GM12878 (cell line): ENCODE data around the gene PORCN. TPM values are rescaled to one million over a fixed set of nuclear protein-coding genes. Genes with fewer than 3 reads are reported as not detected.

Source experiments
- ATAC-seq: fragments of 200-7000 bp; cut with Tn5 transposase; 3 replicates; pipeline ENCODE4 v1.9.1; 2020; ENCODE audit warnings: mild to moderate bottlenecking, moderate library complexity
- BruUV-seq: library from RNA; stranded (reverse); fragments of 400-500 nt; replicated peaks from 2 replicates; lab custom pipeline; 2021; lab: Mats Ljungman, UMichigan
- CTCF ChIA-PET: fragments of 300-600 bp; sonication (Branson Sonifier 250); formaldehyde crosslinking; extraction: SDS; loops from one replicate; lab custom pipeline; 2021; ENCODE audit warnings: inconsistent platforms; lab: Yijun Ruan, JAX
- POLR2A ChIA-PET: fragments of 350-600 bp; formaldehyde crosslinking; extraction: SDS; loops from one replicate; lab custom pipeline; 2021; ENCODE audit warnings: inconsistent platforms; lab: Charles Lee
- RAD21 ChIA-PET: fragments of 300-600 bp; sonication (Branson Sonifier 250); formaldehyde crosslinking; loops from one replicate; lab custom pipeline; 2023; ENCODE audit warnings: antibody characterized with exemption; ENCODE audit not compliant: unreplicated experiment; lab: Charles Lee
- SMC1A ChIA-PET: fragments of 300-600 bp; sonication (Branson Sonifier 250); formaldehyde crosslinking; loops from one replicate; lab custom pipeline; 2023; ENCODE audit not compliant: unreplicated experiment, uncharacterized antibody; lab: Charles Lee
- DNase-seq: peaks from one replicate; pipeline ENCODE4 v3.0.0-alpha.2; 2011; ENCODE audit warnings: low read depth, low spot score
- FAIRE-seq: peaks from 3 replicates; lab custom pipeline; 2011; peaks lifted over from hg19 to GRCh38; lab: Jason Lieb, UNC
- H2AFZ ChIP-seq: 2 replicates; pipeline ENCODE4 v1.6.0; 2011; ENCODE audit warnings: low read depth, low read length, control low read depth; ENCODE audit not compliant: control insufficient read depth
- H3K27ac ChIP-seq: 2 replicates; pipeline ENCODE4 v1.5.1; 2011; ENCODE audit warnings: control low read depth; ENCODE audit not compliant: control insufficient read depth, insufficient read depth
- H3K27me3 ChIP-seq, 2 experiments: replicated peaks in 1 of 2; 2 replicates each; pipeline versions ENCODE4 v1.6.0 to v1.6.1; 2011; ENCODE audit warnings: low read length in 1 of 2; ENCODE audit not compliant: control insufficient read depth in 2 of 2, insufficient read depth in 2 of 2
- H3K36me3 ChIP-seq, 2 experiments: 2 replicates each; pipeline ENCODE4 v1.5.1; 2011; ENCODE audit warnings: low read length in 1 of 2; ENCODE audit not compliant: control insufficient read depth in 2 of 2, insufficient read depth in 2 of 2
- H3K4me1 ChIP-seq: 2 replicates; pipeline ENCODE4 v1.6.1; 2011; ENCODE audit warnings: mild to moderate bottlenecking, low read length, moderate library complexity, mixed read lengths; ENCODE audit not compliant: control insufficient read depth, insufficient read depth
- H3K4me2 ChIP-seq: 2 replicates; pipeline ENCODE4 v1.6.0; 2011; ENCODE audit warnings: control low read depth; ENCODE audit not compliant: control insufficient read depth, insufficient read depth
- H3K4me3 ChIP-seq: fragments of 200-600 bp; sonication (generic); 2 replicates; pipeline ENCODE4 v1.5.1; 2016
- H3K79me2 ChIP-seq: 2 replicates; pipeline ENCODE4 v1.6.0; 2011; ENCODE audit warnings: low read length; ENCODE audit not compliant: control insufficient read depth, insufficient read depth
- H3K9ac ChIP-seq: 2 replicates; pipeline ENCODE4 v1.8.0; 2011; ENCODE audit warnings: low read length, control low read depth, mixed read lengths; ENCODE audit not compliant: control insufficient read depth, insufficient read depth
- H3K9me3 ChIP-seq: replicated peaks from 3 replicates; pipeline ENCODE4 v1.5.1; 2011; ENCODE audit warnings: mild to moderate bottlenecking, low read length; ENCODE audit not compliant: control insufficient read depth, insufficient read depth
- H4K20me1 ChIP-seq: 2 replicates; pipeline ENCODE4 v1.6.0; 2011; ENCODE audit not compliant: control insufficient read depth, insufficient read depth
- ATF2 ChIP-seq: IDR thresholded peaks from 2 replicates; pipeline ENCODE4 v1.6.1; 2012; ENCODE audit warnings: low read length, inconsistent platforms
- ATF7 ChIP-seq: fragments of 450-650 bp; IDR thresholded peaks from 2 replicates; pipeline ENCODE4 v1.6.1; 2016; ENCODE audit warnings: low read depth, mild to moderate bottlenecking
- BCL11A ChIP-seq: IDR thresholded peaks from 2 replicates; pipeline ENCODE4 v1.6.1; 2011; ENCODE audit warnings: low read depth, low read length
- CBX3 ChIP-seq: fragments of 200-600 bp; sonication (generic); IDR thresholded peaks from 2 replicates; pipeline ENCODE4 v1.6.1; 2016; ENCODE audit warnings: low read depth, borderline replicate concordance
- CREB1 ChIP-seq: IDR thresholded peaks from 2 replicates; pipeline ENCODE4 v1.6.1; 2012; ENCODE audit warnings: low read depth, mild to moderate bottlenecking, inconsistent platforms
- CTCF ChIP-seq, 3 experiments: IDR thresholded peaks in 2 of 3; conservative IDR thresholded peaks in 1 of 3; 2 replicates each; pipeline ENCODE4 v1.5.1; 2011; ENCODE audit warnings: low read depth in 3 of 3, low read length in 3 of 3, mild to moderate bottlenecking in 3 of 3, control low read depth in 2 of 3, moderate library complexity in 2 of 3, inconsistent platforms in 1 of 3, mixed read lengths in 1 of 3; ENCODE audit not compliant: control insufficient read depth in 2 of 3, insufficient read depth in 1 of 3; ENCODE audit errors: extremely low read depth in 1 of 3
- FOS ChIP-seq: IDR thresholded peaks from 3 replicates; pipeline ENCODE4 v1.6.1; 2011; ENCODE audit warnings: borderline replicate concordance; ENCODE audit not compliant: insufficient read length; ENCODE audit errors: extremely low read depth
- FOXM1 ChIP-seq: IDR thresholded peaks from 2 replicates; pipeline ENCODE4 v1.6.1; 2012; ENCODE audit warnings: low read depth, mild to moderate bottlenecking, inconsistent platforms, low read length, moderate library complexity
- SMARCA5 ChIP-seq: fragments of 450-650 bp; IDR thresholded peaks from 2 replicates; pipeline ENCODE4 v1.6.1; 2017; ENCODE audit warnings: mild to moderate bottlenecking
- STAT1 ChIP-seq: fragments of 450-650 bp; conservative IDR thresholded peaks from 2 replicates; pipeline ENCODE4 v1.6.1; 2014; ENCODE audit warnings: antibody characterized with exemption, mild to moderate bottlenecking
- TCF12 ChIP-seq: IDR thresholded peaks from 2 replicates; pipeline ENCODE4 v1.6.1; 2011; ENCODE audit warnings: low read depth, mild to moderate bottlenecking, low read length
- ZNF687 ChIP-seq: fragments of 450-650 bp; IDR thresholded peaks from 2 replicates; pipeline ENCODE4 v1.6.1; 2017; ENCODE audit warnings: mild to moderate bottlenecking, moderate library complexity
- WGBS: methylation state at CpG from one replicate; pipeline ENCODE4 v1.1.6; 2016; ENCODE audit warnings: low lambda C conversion rate; ENCODE audit not compliant: insufficient replicate concordance, insufficient coverage; ENCODE audit errors: missing lambda C conversion rate; 5-methylcytosine and 5-hydroxymethylcytosine counted together
- in situ Hi-C: fragments of 300-500 bp; cut with MboI; formaldehyde crosslinking; loops from 9 replicates; pipeline ENCODE4 v1.14.3; 2018; ENCODE audit warnings: mixed read lengths
- intact Hi-C: fragments of 100-400 bp; cut with micrococcal nuclease; formaldehyde crosslinking; loops from one replicate; pipeline ENCODE4 v1.14.2; 2022; ENCODE audit not compliant: unreplicated experiment
- polyA plus RNA-seq, 11 experiments: library from polyadenylated mRNA; depleted of rRNA in 4 of 11; unstranded in 6 of 11; stranded (reverse) in 5 of 11; fragments of >200 nt; fragmentation: Nextera tagmentation in 4 of 11; fragmentation: Illumina TruSeq in 1 of 11; extraction: Ambion mirVana in 4 of 11; extraction: Trizol in 1 of 11; gene quantifications; 1 replicate in 1 of 11; 2 replicates in 10 of 11; pipeline versions ENCODE4 v1.2.1 to v1.2.3, GENCODE V29; 2011 to 2016; ENCODE audit warnings: inconsistent platforms in 2 of 11, missing spikeins in 2 of 11, low read depth in 1 of 11
- total RNA-seq, 4 experiments: library from RNA; depleted of rRNA in 3 of 4; stranded (reverse); fragments of >200 nt in 3 of 4; fragmentation: Illumina TruSeq in 1 of 4; extraction: Trizol in 1 of 4; gene quantifications; 2 replicates each; pipeline versions ENCODE4 v1.2.1 to v1.2.3, GENCODE V29; 2013 to 2021
- TF ChIP-seq, protein P1 (sequence below): IDR thresholded peaks from 2 replicates; pipeline ENCODE4 v1.6.1; 2011; ENCODE audit warnings: low read depth, mild to moderate bottlenecking, low read length, moderate library complexity, borderline replicate concordance; ENCODE audit errors: extremely low read depth

Gene PORCN
- total and polyA plus RNA-seq, 10 of the 15 experiments (the other 5 are each of a cell fraction or from before 2014, with no cell fraction given), result 0.27 to 21.0 (median 14.1) TPM

DNA sequence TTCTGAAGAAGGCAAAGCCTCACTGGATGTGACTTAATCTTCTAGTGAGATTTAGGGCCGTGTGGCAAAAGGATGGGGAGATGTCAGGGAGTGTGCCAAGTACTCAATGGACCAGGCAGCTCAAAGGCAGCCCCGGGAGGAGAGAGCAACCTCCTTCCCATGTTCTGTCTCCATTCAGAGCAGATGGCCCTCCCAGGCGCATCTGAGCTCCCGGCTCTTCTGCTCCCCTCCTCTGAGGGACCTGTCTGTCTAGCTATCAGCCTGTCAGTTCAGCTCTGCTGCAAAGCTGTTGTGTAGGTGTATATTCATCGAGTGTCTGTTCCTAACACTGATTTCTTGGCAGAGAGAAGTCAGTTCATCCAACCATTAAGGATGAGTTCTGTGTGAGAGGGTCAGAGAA, 10.9 kb upstream of the PORCN start:
- H2AFZ ChIP-seq, result no peak overlapping the region

More for the DNA sequence above, 10.9 kb upstream of the PORCN start:
- Histone ChIP-seq H3K4me2 (no peak overlapping the region), H3K4me3 (no peak overlapping the region), H3K9ac (no peak overlapping the region), H3K9me3 (no peaks in the 10 kb centered on the region), H3K27me3 (no peaks in the 10 kb centered on the region)
- SMC1A ChIA-PET, result no interaction called here
- DNase-seq (no peak), ATAC-seq (no peak)
- BruUV-seq, result no TSS peak
- TF ChIP-seq ATF7 (no peak), SMARCA5 (no peak), FOXM1 (no peak), CREB1 (no peak), ATF2 (no peak), ZNF687 (no peak), FOS (no peak), CTCF (IDR thresholded peaks at IDR 0.05 in 2 of 3, conservative IDR thresholded peaks at IDR 0.05 in 1 of 3; ENCODE audit: control insufficient read depth in 2 of 3, extremely low read depth in 1 of 3, insufficient read depth in 1 of 3, low read depth in 3 of 3, low read length in 3 of 3) (no peak), CBX3 (no peak), STAT1 (no peak), TCF12 (no peak), BCL11A (no peak)
- TF ChIP-seq, protein P1, sequence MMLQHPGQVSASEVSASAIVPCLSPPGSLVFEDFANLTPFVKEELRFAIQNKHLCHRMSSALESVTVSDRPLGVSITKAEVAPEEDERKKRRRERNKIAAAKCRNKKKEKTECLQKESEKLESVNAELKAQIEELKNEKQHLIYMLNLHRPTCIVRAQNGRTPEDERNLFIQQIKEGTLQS, result no peak
- TF ChIP-seq, all 136 proteins: peak for 0
- WGBS, result 19% methylated on average over 4 of the region's 5 CpGs
- in situ Hi-C loops, result loop anchor here (10.0 kb wide), 1 partner anchor 413 kb away; no protein-coding TSS in a partner anchor
- no peaks in the 10 kb centered on the region for H3K4me1 ChIP-seq
- H3K79me2 ChIP-seq, result no peaks in the 10 kb centered on the region
- H4K20me1 ChIP-seq, result no peaks in the 10 kb centered on the region
- no peak for FAIRE-seq
- CTCF ChIA-PET, result interaction anchor here (1.6 kb wide), 1 partner anchor 415 kb away, joined by 3 read pairs; no protein-coding TSS in a partner anchor
- POLR2A ChIA-PET, result no interaction called here
- no peaks in the 10 kb centered on the region for H3K36me3 ChIP-seq
- H3K27ac ChIP-seq, result no peak overlapping the region
- intact Hi-C loops, result no loop called here
- RAD21 ChIA-PET, result no interaction called here
